AG04449 (cell line): ENCODE data around the gene KCNJ11.

Experiments
- CTCF ChIA-PET: fragments of 350-600 bp; formaldehyde crosslinking; extraction: SDS; loops from one replicate; lab custom pipeline; 2021; ENCODE audit warnings: antibody characterized with exemption; lab: Yijun Ruan, JAX
- POLR2A ChIA-PET: fragments of 400-600, 350-600 bp; formaldehyde crosslinking; extraction: SDS; loops from one replicate; lab custom pipeline; 2020; ENCODE audit warnings: antibody characterized with exemption, inconsistent platforms; lab: Yijun Ruan, JAX
- DNase-seq: peaks from one replicate; pipeline ENCODE4 v3.0.0-alpha.2; 2010; ENCODE audit warnings: low read depth, low spot score
- H3K4me3 ChIP-seq: 2 replicates; pipeline ENCODE4 v1.5.1; 2011; ENCODE audit warnings: low read depth, mild to moderate bottlenecking, control low read depth, low read length
- TF ChIP-seq, protein P1 (sequence below): IDR thresholded peaks from one replicate; pipeline ENCODE4 v1.5.1; 2011; ENCODE audit warnings: mild to moderate bottlenecking, moderate library complexity, low read length, control low read depth, inconsistent platforms; ENCODE audit not compliant: insufficient read depth; ENCODE audit errors: missing control alignments

The KCNJ11 gene

DNA sequence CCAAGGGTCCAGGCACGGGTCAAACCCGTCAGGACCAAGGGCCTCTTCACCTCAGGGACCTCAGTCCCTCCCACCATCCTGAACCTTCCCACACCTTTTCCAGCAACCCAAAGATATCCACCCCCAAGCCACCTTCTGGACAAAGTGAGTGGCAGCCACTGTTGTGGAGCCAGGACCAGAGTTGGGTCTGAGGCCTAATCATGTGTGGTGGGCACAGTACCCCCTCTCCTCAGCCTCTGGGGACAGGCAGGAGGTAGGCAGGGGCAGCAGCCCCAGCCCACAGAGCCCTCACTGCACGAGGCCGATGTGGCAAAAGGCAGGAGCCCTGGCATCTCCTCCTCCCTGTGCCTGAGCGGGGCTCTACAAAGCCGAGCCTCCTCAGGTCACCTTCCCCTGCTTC, 2.5 kb downstream of the KCNJ11 start:
- H3K4me3 ChIP-seq = no peak overlapping the region
- no peak for DNase-seq
- POLR2A ChIA-PET = interaction anchor here (0.5 kb wide), 1 partner anchor 18 kb away, joined by 3 read pairs; no protein-coding TSS in a partner anchor
- TF ChIP-seq, protein P1, sequence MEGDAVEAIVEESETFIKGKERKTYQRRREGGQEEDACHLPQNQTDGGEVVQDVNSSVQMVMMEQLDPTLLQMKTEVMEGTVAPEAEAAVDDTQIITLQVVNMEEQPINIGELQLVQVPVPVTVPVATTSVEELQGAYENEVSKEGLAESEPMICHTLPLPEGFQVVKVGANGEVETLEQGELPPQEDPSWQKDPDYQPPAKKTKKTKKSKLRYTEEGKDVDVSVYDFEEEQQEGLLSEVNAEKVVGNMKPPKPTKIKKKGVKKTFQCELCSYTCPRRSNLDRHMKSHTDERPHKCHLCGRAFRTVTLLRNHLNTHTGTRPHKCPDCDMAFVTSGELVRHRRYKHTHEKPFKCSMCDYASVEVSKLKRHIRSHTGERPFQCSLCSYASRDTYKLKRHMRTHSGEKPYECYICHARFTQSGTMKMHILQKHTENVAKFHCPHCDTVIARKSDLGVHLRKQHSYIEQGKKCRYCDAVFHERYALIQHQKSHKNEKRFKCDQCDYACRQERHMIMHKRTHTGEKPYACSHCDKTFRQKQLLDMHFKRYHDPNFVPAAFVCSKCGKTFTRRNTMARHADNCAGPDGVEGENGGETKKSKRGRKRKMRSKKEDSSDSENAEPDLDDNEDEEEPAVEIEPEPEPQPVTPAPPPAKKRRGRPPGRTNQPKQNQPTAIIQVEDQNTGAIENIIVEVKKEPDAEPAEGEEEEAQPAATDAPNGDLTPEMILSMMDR = no peak
- CTCF ChIA-PET = interaction anchor here (0.8 to 7.3 kb wide), 9 partner anchors 11 to 156 kb away, joined by 3 to 116 read pairs (median 6); no protein-coding TSS in a partner anchor

- no peak for DNase-seq
- CTCF ChIA-PET = interaction anchor here (0.9 to 7.3 kb wide), 12 partner anchors 7 to 163 kb away, joined by 3 to 116 read pairs (median 8); no protein-coding TSS in a partner anchor
- H3K4me3 ChIP-seq = no peak overlapping the region
- TF ChIP-seq, protein P1 = no peak
- POLR2A ChIA-PET = no interaction called here
Observed at GRCh38 chr11:17385492-17385891, 3.0 kb downstream of the KCNJ11 start.

- no peak overlapping the region for H3K4me3 ChIP-seq
- DNase-seq = peak; percentile 26
- POLR2A ChIA-PET = no interaction called here
- CTCF ChIA-PET = interaction anchor here (0.9 to 7.3 kb wide), 43 partner anchors 7 to 564 kb away, joined by 3 to 116 read pairs (median 4); no protein-coding TSS in a partner anchor
- TF ChIP-seq, protein P1 = peak; percentile 87
Observed at GRCh38 chr11:17384002-17384511, 4.4 kb downstream of the KCNJ11 start.

DNA sequence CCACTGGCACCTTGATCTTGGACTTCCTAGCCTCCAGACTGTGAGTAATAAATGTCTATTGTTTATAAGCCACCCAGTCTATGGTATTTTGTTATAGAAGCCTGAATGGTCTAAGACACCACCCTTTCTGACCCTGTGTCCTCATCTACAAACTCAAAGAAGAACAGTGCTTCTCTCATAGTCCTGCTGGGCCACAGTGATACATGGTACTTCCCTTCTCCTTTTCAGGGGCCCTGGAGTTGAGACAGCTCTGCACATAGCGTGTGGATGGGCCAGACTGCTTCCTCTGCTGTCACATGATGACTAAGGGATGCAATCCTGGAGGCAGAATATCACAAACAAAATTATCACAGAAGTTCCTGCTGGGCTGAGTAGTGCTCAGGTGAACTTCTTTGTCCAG, 5.0 kb downstream of the KCNJ11 start:
- TF ChIP-seq, protein P1 = no peak
- H3K4me3 ChIP-seq = no peak overlapping the region
- no peak for DNase-seq
- ChIA-PET POLR2A (no interaction called here), CTCF (interaction anchor here (0.7 to 7.3 kb wide), 39 partner anchors 8 to 564 kb away, joined by 3 to 116 read pairs (median 4); no protein-coding TSS in a partner anchor)

DNA sequence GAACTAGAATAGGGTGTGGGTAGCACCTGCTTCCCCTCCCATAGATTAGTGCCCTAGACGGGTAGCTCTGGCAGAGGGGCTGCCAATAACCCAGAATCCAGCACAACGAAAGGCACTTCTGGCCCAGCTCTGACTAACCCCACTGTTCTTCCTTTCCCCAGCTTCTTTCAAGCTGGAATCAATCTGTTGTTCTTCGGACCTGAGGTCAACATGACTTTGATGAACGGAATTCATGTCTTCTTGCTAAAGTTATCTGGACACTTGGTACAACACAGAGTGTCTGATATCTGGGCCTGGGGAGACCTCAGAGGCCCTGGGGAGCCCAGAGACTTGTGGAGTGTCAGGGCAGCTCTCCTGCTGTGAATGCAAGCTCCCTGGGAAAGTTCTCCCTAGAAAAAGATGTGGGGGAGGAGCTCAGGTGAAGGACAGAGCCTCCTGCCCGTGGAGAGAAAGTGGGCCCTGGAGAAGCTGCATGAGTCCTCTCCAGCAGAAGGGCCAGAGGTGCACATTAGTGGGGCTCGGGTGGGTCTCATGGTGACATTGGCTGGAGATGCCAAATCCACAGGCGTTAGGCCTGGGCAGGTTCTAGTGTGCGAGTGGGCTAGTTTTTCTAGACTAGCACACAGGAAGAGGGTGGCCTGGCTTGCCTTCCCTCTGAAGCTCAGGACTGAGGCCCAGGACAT, 6.3 kb downstream of the KCNJ11 start:
- POLR2A ChIA-PET = no interaction called here
- CTCF ChIA-PET = interaction anchor here (0.8 to 7.3 kb wide), 13 partner anchors 11 to 591 kb away, joined by 3 to 116 read pairs (median 9); no protein-coding TSS in a partner anchor
- TF ChIP-seq, protein P1 = no peak
- no peak overlapping the region for H3K4me3 ChIP-seq
- no peak for DNase-seq

GRCh38 chr11:17381156-17381555, 7.3 kb downstream of the KCNJ11 start:
- TF ChIP-seq, protein P1 = no peak
- ChIA-PET CTCF (interaction anchor here (1.0 to 7.3 kb wide), 4 partner anchors 27 to 151 kb away, joined by 4 to 116 read pairs (median 56); no protein-coding TSS in a partner anchor), POLR2A (no interaction called here)
- no peak for DNase-seq
- H3K4me3 ChIP-seq = no peak overlapping the region
